Activated CD8-positive, alpha-beta memory T cell treated with anti-CD3 and anti-CD28 coated beads for 4 hours (primary cell): ENCODE data around the gene ANKRD13C.
"Not testable (repeated sequence)": the region's sequence is repeated elsewhere in the genome, so short reads cannot be mapped to it uniquely, and the experiment has no call there.

ENCODE experiments used
- DNase-seq, 2 donors: peaks; one replicate each; pipeline ENCODE4 v3.0.0-alpha.2; 2020; ENCODE audit warnings: low read depth in 2 of 2

The ANKRD13C gene

GRCh38 chr1:70354332-70355110 lies at the start of gene ANKRD13C:
ANKRD13C (minus strand) TSS chr1:70354722; CDS start chr1:70354408, 314 bp downstream.
- DNase-seq: peak; percentile 77 to 85

- DNase-seq: no peak
Measured at GRCh38 chr1:70403759-70404158, 49.2 kb upstream of the ANKRD13C start.

GRCh38 chr1:70401974-70402373 lies 47.5 kb upstream of the ANKRD13C start:
- DNase-seq: no peak

GRCh38 chr1:70400335-70400734 lies 45.8 kb upstream of the ANKRD13C start:
- DNase-seq: no peak

GRCh38 chr1:70397013-70397412 lies 42.5 kb upstream of the ANKRD13C start:
- DNase-seq: no peak

- DNase-seq: no peak
Measured at GRCh38 chr1:70396607-70397006, 42.1 kb upstream of the ANKRD13C start.

- no peak for DNase-seq
Measured at GRCh38 chr1:70392626-70393025, 38.1 kb upstream of the ANKRD13C start.

- no peak for DNase-seq
Measured at GRCh38 chr1:70387507-70387906, 33.0 kb upstream of the ANKRD13C start.

GRCh38 chr1:70386121-70386520 lies 31.6 kb upstream of the ANKRD13C start:
- no peak for DNase-seq

- DNase-seq: no peak
Measured at GRCh38 chr1:70385477-70385876, 31.0 kb upstream of the ANKRD13C start.

- no peak for DNase-seq
Measured at GRCh38 chr1:70384542-70384941, 30.0 kb upstream of the ANKRD13C start.

GRCh38 chr1:70383483-70383882 lies 29.0 kb upstream of the ANKRD13C start:
- no peak for DNase-seq

- no peak for DNase-seq
Measured at GRCh38 chr1:70382682-70383081, 28.2 kb upstream of the ANKRD13C start.

- no peak for DNase-seq
Measured at GRCh38 chr1:70376196-70376595, 21.7 kb upstream of the ANKRD13C start.

- not testable (repeated sequence) for DNase-seq
Measured at GRCh38 chr1:70373580-70373979, 19.1 kb upstream of the ANKRD13C start.

GRCh38 chr1:70372426-70372825 lies 17.9 kb upstream of the ANKRD13C start:
- no peak for DNase-seq

GRCh38 chr1:70371586-70371985 lies 17.1 kb upstream of the ANKRD13C start:
- DNase-seq: not testable (repeated sequence)

- DNase-seq: not testable (repeated sequence)
Measured at GRCh38 chr1:70367397-70367796, 12.9 kb upstream of the ANKRD13C start.

- not testable (repeated sequence) for DNase-seq
Measured at GRCh38 chr1:70366997-70367396, 12.5 kb upstream of the ANKRD13C start.

- not testable (repeated sequence) for DNase-seq
Measured at GRCh38 chr1:70366425-70366952, 12.0 kb upstream of the ANKRD13C start.

- DNase-seq: no peak
Measured at GRCh38 chr1:70364439-70364838, 9.9 kb upstream of the ANKRD13C start.

- DNase-seq: no peak
Measured at GRCh38 chr1:70361727-70362398, 7.3 kb upstream of the ANKRD13C start.

- no peak for DNase-seq
Measured at GRCh38 chr1:70360321-70360720, 5.8 kb upstream of the ANKRD13C start.
